Trophoblast cell (in vitro differentiated cells and primary cell): ENCODE measurements around the gene TNFSF9.

Experiments
- DNase-seq, 2 donors: peaks; one replicate each; pipeline ENCODE4 v3.0.0-alpha.2; 2016
- H2AFZ ChIP-seq: 2 replicates; pipeline ENCODE4 v1.6.1; 2013; ENCODE audit warnings: low read length, moderate library complexity, mild to moderate bottlenecking; ENCODE audit not compliant: insufficient read depth, poor library complexity
- H2AK5ac ChIP-seq: 2 replicates; pipeline ENCODE4 v1.6.1; 2013; ENCODE audit warnings: mild to moderate bottlenecking, low read length
- H2BK120ac ChIP-seq: 2 replicates; pipeline ENCODE4 v1.6.1; 2013; ENCODE audit warnings: low read length, mild to moderate bottlenecking, moderate library complexity; ENCODE audit not compliant: insufficient read depth, poor library complexity
- H2BK12ac ChIP-seq: 2 replicates; pipeline ENCODE4 v1.6.1; 2013; ENCODE audit warnings: mild to moderate bottlenecking, low read length, moderate library complexity
- H2BK5ac ChIP-seq: 2 replicates; pipeline ENCODE4 v1.6.1; 2013; ENCODE audit warnings: low read length, low read depth, moderate library complexity, mild to moderate bottlenecking; ENCODE audit not compliant: poor library complexity
- H3K14ac ChIP-seq: 2 replicates; pipeline ENCODE4 v1.6.1; 2013; ENCODE audit warnings: mild to moderate bottlenecking, low read length
- H3K18ac ChIP-seq: 2 replicates; pipeline ENCODE4 v1.6.1; 2013; ENCODE audit warnings: mild to moderate bottlenecking, low read length
- H3K23ac ChIP-seq: 2 replicates; pipeline ENCODE4 v1.6.1; 2013; ENCODE audit warnings: low read length
- H3K27ac ChIP-seq: 2 replicates; pipeline ENCODE4 v1.5.1; 2013; ENCODE audit warnings: low read depth, mild to moderate bottlenecking, inconsistent platforms, low read length, moderate library complexity
- H3K27me3 ChIP-seq: 2 replicates; pipeline ENCODE4 v1.6.1; 2013; ENCODE audit warnings: inconsistent platforms, mild to moderate bottlenecking, low read length, moderate library complexity; ENCODE audit not compliant: insufficient read depth
- H3K36me3 ChIP-seq, 2 experiments: 1 replicate in 1 of 2; 2 replicates in 1 of 2; pipeline ENCODE4 v1.6.1; 2013; ENCODE audit warnings: low read length in 2 of 2, mild to moderate bottlenecking in 2 of 2, moderate library complexity in 1 of 2; ENCODE audit not compliant: insufficient read depth in 2 of 2, control insufficient read depth in 1 of 2
- H3K4ac ChIP-seq: 2 replicates; pipeline ENCODE4 v1.6.1; 2013; ENCODE audit warnings: low read depth, mild to moderate bottlenecking, low read length, moderate library complexity
- H3K4me1 ChIP-seq, 2 experiments: 1 replicate in 1 of 2; 2 replicates in 1 of 2; pipeline ENCODE4 v1.6.1; 2013; ENCODE audit warnings: low read length in 2 of 2, mild to moderate bottlenecking in 2 of 2, moderate library complexity in 1 of 2; ENCODE audit not compliant: insufficient read depth in 2 of 2, control insufficient read depth in 1 of 2
- H3K4me2 ChIP-seq: 2 replicates; pipeline ENCODE4 v1.6.1; 2013; ENCODE audit warnings: inconsistent platforms, mild to moderate bottlenecking, low read length, moderate library complexity
- H3K4me3 ChIP-seq: 2 replicates; pipeline ENCODE4 v1.5.1; 2013; ENCODE audit warnings: mild to moderate bottlenecking, low read depth, low read length, inconsistent platforms
- H3K79me1 ChIP-seq: one replicate; pipeline ENCODE4 v1.6.1; 2013; ENCODE audit warnings: low read length
- H3K79me2 ChIP-seq: 2 replicates; pipeline ENCODE4 v1.6.1; 2013; ENCODE audit warnings: low read length, mild to moderate bottlenecking; ENCODE audit not compliant: control insufficient read depth, insufficient read depth, poor library complexity
- H3K9ac ChIP-seq: 2 replicates; pipeline ENCODE4 v1.6.1; 2013; ENCODE audit warnings: mild to moderate bottlenecking, low read length
- H3K9me3 ChIP-seq: 2 replicates; pipeline ENCODE4 v1.6.1; 2013; ENCODE audit warnings: low read depth, mild to moderate bottlenecking, control low read depth, inconsistent platforms, low read length; ENCODE audit not compliant: insufficient read depth
- H4K12ac ChIP-seq: 2 replicates; pipeline ENCODE4 v1.6.1; 2013; ENCODE audit warnings: low read depth, mild to moderate bottlenecking, low read length, moderate library complexity
- H4K8ac ChIP-seq: 2 replicates; pipeline ENCODE4 v1.6.1; 2013; ENCODE audit warnings: low read depth, mild to moderate bottlenecking, low read length, moderate library complexity
- H4K91ac ChIP-seq: one replicate; pipeline ENCODE4 v1.6.1; 2013; ENCODE audit warnings: low read depth, mild to moderate bottlenecking, low read length, moderate library complexity
- WGBS: extraction: QIAGEN DNeasy Blood & Tissue Kit; methylation state at CpG from one replicate; pipeline ENCODE4 v1.1.7; 2013; ENCODE audit warnings: missing lambda C conversion rate; ENCODE audit not compliant: insufficient read length, insufficient coverage; ENCODE audit errors: extremely low coverage; 5-methylcytosine and 5-hydroxymethylcytosine counted together

TNFSF9 gene

DNA sequence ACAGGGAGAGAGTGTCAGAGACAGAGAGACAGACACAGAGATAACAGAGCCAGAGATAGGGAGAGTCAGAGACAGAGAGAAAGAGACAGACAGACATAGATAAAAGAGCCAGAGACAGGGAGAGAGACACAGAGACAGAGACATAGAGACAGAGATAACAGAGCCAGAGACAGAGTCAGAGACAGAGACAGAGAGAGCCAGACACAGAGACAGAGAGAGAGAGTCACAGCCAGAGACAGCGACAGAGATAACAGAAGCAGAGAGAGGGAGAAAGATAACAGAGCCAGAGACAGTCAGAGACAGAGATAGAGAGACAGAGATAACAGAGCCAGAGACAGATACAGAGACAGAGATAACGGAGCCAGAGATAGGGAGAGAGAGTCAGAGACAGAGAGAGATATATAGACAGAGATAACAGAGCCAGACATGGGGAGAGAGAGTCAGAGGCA lies 865 bp upstream of the TNFSF9 start:
- no peak overlapping the region for H3K14ac ChIP-seq
- H2BK12ac ChIP-seq, result no peak overlapping the region
- no peak overlapping the region for H3K18ac ChIP-seq
- H3K4me2 ChIP-seq, result no peak overlapping the region
- no peak overlapping the region for H3K4me3 ChIP-seq
- H2BK120ac ChIP-seq, result no peak overlapping the region
- WGBS, result no CpG with 5 or more reads among the region's 2 CpGs
- H4K8ac ChIP-seq, result no peak overlapping the region
- no peak overlapping the region for H3K4ac ChIP-seq
- peaks cover 2% of the 10 kb centered on the region for H3K79me1 ChIP-seq
- peaks cover 24% of the 10 kb centered on the region for H3K27me3 ChIP-seq
- no peak for DNase-seq
- peaks cover 2% of the 10 kb centered on the region for H3K79me2 ChIP-seq
- H3K9me3 ChIP-seq, result peaks cover 5% of the 10 kb centered on the region
- H4K12ac ChIP-seq, result no peak overlapping the region
- no peak overlapping the region for H2BK5ac ChIP-seq
- H4K91ac ChIP-seq, result no peak overlapping the region
- H3K27ac ChIP-seq, result no peak overlapping the region
- no peak overlapping the region for H2AFZ ChIP-seq
- peaks cover 5 to 6% of the 10 kb centered on the region in 2 experiments for H3K4me1 ChIP-seq
- no peak overlapping the region for H3K23ac ChIP-seq
- no peaks in the 10 kb centered on the region for H3K36me3 ChIP-seq
- no peak overlapping the region for H2AK5ac ChIP-seq
- no peak overlapping the region for H3K9ac ChIP-seq

DNA sequence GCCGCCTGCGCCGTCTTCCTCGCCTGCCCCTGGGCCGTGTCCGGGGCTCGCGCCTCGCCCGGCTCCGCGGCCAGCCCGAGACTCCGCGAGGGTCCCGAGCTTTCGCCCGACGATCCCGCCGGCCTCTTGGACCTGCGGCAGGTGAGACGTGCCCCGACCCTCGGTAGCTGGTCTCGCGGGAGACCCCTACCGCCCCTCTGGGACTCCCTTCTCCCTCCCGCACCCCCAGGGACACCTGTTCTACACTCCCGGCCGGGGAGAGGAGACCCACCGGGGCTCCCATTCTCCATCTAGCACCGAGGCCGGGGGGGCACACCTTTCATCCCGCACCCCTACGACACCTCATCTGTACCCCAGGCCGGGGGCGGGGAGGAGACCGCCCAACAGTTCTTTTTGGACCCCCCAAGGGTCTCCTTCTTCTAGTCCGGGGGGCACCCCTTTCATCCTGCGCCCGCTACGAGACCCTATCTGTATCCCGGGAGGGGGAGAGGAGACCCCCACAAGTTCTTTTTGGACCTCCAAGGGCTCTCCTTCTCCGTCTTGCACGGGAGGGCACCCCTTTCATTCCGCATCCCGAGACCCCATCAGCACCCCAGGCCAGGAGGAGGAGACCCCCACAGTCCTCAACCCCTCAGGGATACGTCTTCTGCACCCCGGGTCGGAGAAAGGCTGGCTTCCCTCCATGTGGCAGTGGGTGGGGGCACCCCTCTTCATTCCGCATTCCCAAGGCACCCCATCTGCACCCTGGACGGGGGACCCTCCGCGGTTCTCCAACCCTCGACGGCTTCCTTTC lies 533 bp downstream of the TNFSF9 start:
- Histone ChIP-seq H3K18ac (no peak overlapping the region), H2AK5ac (no peak overlapping the region), H4K91ac (no peak overlapping the region), H4K8ac (peak overlapping the region; percentile 42), H3K27me3 (peaks cover 24% of the 10 kb centered on the region), H3K4me2 (peak overlapping the region; percentile 46), H3K79me2 (peaks cover 2% of the 10 kb centered on the region), H3K4me1 (peaks cover 5 to 6% of the 10 kb centered on the region in 2 experiments), H3K27ac (no peak overlapping the region), H3K23ac (no peak overlapping the region), H2AFZ (peak overlapping the region; percentile 77), H4K12ac (no peak overlapping the region), H2BK120ac (no peak overlapping the region), H3K4ac (no peak overlapping the region), H3K79me1 (peaks cover 2% of the 10 kb centered on the region), H3K14ac (peak overlapping the region; percentile 23), H3K9ac (no peak overlapping the region), H3K9me3 (peaks cover 5% of the 10 kb centered on the region), H3K4me3 (peak overlapping the region; percentile 56), H2BK5ac (no peak overlapping the region), H3K36me3 (no peaks in the 10 kb centered on the region), H2BK12ac (no peak overlapping the region)
- DNase-seq, result no peak
- no CpG with 5 or more reads among the region's 57 CpGs for WGBS

DNA sequence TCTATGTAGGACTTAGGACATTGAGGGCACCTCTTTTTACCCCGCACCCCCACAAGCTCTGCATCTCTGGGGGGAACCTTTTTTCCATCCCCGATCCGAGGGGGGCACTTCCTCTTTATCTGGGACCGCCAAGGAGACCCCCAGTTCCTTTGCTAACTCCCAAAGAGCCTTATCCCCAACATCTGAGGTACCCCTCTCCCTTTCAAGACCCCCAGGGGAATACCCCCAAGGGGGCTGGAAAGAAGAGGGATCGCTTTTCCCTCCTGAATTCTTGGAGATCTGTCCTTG lies 1.1 kb downstream of the TNFSF9 start:
- no peak overlapping the region for H4K12ac ChIP-seq
- no peak overlapping the region for H3K4ac ChIP-seq
- no peak overlapping the region for H2BK120ac ChIP-seq
- H3K27me3 ChIP-seq, result peaks cover 24% of the 10 kb centered on the region
- H3K27ac ChIP-seq, result no peak overlapping the region
- H2AK5ac ChIP-seq, result no peak overlapping the region
- H2BK5ac ChIP-seq, result no peak overlapping the region
- peaks cover 2% of the 10 kb centered on the region for H3K79me1 ChIP-seq
- H2BK12ac ChIP-seq, result no peak overlapping the region
- H3K9me3 ChIP-seq, result peaks cover 7% of the 10 kb centered on the region
- H3K4me3 ChIP-seq, result no peak overlapping the region
- H3K23ac ChIP-seq, result no peak overlapping the region
- WGBS, result no CpG with 5 or more reads among the region's 5 CpGs
- peaks cover 2% of the 10 kb centered on the region for H3K79me2 ChIP-seq
- H3K36me3 ChIP-seq, result no peaks in the 10 kb centered on the region
- H2AFZ ChIP-seq, result no peak overlapping the region
- no peak overlapping the region for H3K18ac ChIP-seq
- no peak overlapping the region for H4K91ac ChIP-seq
- no peak overlapping the region for H3K14ac ChIP-seq
- no peak overlapping the region for H4K8ac ChIP-seq
- H3K4me1 ChIP-seq, result peaks cover 5 to 6% of the 10 kb centered on the region in 2 experiments
- no peak overlapping the region for H3K9ac ChIP-seq
- H3K4me2 ChIP-seq, result no peak overlapping the region
- no peak for DNase-seq

DNA sequence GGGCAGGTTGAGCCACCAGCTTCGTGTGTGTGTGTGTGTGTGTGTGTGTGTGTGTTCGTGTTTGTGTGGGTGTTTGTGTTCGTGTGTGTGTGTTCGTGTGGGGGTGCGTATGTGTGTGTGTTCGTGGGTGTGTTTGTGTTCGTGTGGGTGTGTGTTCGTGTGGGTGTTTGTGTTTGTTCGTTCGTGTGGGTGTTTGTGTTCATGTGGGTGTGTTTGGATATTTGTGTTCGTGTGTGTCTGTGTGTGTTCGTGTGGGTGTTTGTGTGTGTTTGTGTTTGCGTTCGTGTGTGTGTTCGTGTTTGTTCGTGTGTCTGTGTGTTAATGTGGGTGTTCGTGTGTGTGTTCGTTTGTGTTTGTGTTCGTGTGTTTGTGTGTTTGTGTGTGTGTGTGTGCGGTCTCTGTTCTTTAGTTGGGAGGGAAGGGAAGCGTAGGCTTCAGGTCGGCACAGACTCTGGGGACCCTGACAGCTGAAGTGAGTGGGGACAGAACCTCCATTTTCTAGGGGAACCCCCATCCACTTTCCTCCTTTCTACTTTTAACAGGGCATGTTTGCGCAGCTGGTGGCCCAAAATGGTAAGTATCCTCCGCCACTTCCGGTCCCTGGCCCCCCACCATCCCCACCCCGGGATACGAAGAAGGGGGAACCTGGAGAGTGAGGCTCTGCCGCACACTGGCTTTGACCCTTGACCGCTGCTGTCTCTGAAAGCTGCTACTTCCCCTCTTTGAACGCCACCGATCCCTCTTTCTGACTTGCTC lies 1.6 kb downstream of the TNFSF9 start:
- H3K27me3 ChIP-seq, result peaks cover 24% of the 10 kb centered on the region
- no CpG with 5 or more reads among the region's 31 CpGs for WGBS

More for the DNA sequence above, 1.6 kb downstream of the TNFSF9 start:
- Histone ChIP-seq H3K14ac (no peak overlapping the region), H3K36me3 (no peaks in the 10 kb centered on the region), H3K9ac (no peak overlapping the region), H3K4me3 (peak overlapping the region; percentile 20), H2BK120ac (no peak overlapping the region), H2AK5ac (no peak overlapping the region), H4K8ac (no peak overlapping the region), H2BK5ac (no peak overlapping the region), H4K91ac (no peak overlapping the region), H3K9me3 (peaks cover 7% of the 10 kb centered on the region), H2BK12ac (no peak overlapping the region), H3K79me1 (peaks cover 2% of the 10 kb centered on the region), H3K4me2 (no peak overlapping the region), H3K79me2 (peaks cover 2% of the 10 kb centered on the region), H3K4me1 (peaks cover 5 to 6% of the 10 kb centered on the region in 2 experiments), H4K12ac (no peak overlapping the region), H3K4ac (no peak overlapping the region), H3K23ac (no peak overlapping the region), H3K27ac (no peak overlapping the region), H3K18ac (no peak overlapping the region), H2AFZ (no peak overlapping the region)
- DNase-seq, result no peak
